ENCODE measurements around the gene ZKSCAN1. TPM values are rescaled to one million over a fixed set of nuclear protein-coding genes. Genes with fewer than 3 reads are reported as not detected.

The ZKSCAN1 gene
- total RNA-seq, 4 donors from 2014 or later: 35.0 to 65.2 (median 50.4) TPM

DNA sequence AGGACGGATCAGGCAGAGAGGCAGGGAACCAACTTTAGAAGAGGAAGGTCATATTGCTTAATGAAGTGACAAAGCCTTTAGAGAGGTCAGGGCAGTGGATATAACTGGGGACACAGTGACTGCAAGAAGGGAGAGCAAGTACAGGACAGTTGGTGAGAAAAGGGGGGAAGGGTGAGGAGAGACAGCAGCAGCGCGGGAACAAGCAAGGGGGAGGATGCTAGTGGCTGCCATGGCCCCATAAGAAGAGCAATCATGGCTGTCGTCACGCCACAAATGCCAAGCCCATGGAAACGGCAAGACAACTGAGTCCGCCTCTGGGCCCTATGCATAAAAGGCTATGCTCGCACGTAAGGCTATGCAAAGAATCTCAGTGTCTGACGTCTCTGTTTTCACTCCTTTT, 57.1 kb downstream of the ZKSCAN1 start:
- WGBS, 2 donors: 96 to 98% methylated on average over 10 of the region's 10 CpGs
- intact Hi-C loops (cut with DNase I; ENCODE audit: low total_unique reads): no loop called here
- no peak for TF ChIP-seq POLR2A (IDR thresholded peaks at IDR 0.05)
- TF ChIP-seq, protein P1, sequence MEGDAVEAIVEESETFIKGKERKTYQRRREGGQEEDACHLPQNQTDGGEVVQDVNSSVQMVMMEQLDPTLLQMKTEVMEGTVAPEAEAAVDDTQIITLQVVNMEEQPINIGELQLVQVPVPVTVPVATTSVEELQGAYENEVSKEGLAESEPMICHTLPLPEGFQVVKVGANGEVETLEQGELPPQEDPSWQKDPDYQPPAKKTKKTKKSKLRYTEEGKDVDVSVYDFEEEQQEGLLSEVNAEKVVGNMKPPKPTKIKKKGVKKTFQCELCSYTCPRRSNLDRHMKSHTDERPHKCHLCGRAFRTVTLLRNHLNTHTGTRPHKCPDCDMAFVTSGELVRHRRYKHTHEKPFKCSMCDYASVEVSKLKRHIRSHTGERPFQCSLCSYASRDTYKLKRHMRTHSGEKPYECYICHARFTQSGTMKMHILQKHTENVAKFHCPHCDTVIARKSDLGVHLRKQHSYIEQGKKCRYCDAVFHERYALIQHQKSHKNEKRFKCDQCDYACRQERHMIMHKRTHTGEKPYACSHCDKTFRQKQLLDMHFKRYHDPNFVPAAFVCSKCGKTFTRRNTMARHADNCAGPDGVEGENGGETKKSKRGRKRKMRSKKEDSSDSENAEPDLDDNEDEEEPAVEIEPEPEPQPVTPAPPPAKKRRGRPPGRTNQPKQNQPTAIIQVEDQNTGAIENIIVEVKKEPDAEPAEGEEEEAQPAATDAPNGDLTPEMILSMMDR (IDR thresholded peaks at IDR 0.05): no peak
- DNase-seq (ENCODE audit: low spot score in 2 of 2): no peak
- no peak overlapping the region for H3K4me3 ChIP-seq (ENCODE audit: low read depth, poor library complexity, severe bottlenecking)

DNA sequence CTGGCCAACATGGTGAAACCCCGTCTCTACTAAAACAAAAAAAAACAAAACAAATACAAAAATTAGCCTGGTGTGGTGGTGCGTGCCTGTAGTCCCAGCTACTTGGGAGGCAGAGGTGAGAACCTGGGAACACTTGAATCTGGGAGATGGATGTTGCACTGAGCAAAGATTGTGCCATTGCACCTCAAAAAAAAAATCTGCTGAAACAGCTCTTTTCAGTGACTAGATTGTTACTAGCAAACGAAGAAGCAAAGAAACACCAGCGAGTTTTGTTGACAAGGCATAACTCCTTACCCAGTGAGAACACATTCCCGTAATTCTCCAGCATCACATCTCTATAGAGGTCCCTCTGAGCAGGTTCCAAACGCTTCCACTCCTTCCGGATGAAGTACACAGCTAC, 59.4 kb downstream of the ZKSCAN1 start:
- 92 to 94% methylated on average over 7 of the region's 7 CpGs for WGBS, 2 donors
- no peak overlapping the region for H3K4me3 ChIP-seq (ENCODE audit: low read depth, poor library complexity, severe bottlenecking)
- no peak for DNase-seq (ENCODE audit: low spot score in 2 of 2)
- TF ChIP-seq POLR2A (IDR thresholded peaks at IDR 0.05): no peak
- TF ChIP-seq, protein P1 (IDR thresholded peaks at IDR 0.05): no peak
- intact Hi-C loops (cut with DNase I; ENCODE audit: low total_unique reads): no loop called here

DNA sequence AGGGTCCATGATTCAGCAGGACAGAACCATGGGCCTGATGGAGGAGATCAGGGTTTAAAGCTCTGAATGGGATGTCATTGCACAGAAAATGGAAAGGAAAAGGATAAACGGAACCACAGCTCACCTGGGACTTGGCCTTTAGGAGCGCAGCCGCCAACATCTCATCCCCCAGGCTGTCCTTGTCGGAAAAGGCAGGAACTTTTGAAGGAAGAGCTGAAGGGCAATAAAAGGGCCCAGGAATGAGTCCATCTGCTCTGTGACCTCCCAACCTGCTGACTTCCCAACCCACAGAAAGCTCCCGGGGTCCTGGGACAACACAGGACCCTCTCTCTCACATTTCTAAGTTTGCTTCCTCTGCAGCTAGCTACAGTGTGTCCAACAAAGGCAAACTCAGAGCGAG, 60.0 kb downstream of the ZKSCAN1 start:
- intact Hi-C loops (cut with DNase I; ENCODE audit: low total_unique reads): no loop called here
- WGBS, 2 donors: 93 to 97% methylated on average over 6 of the region's 6 CpGs
- H3K4me3 ChIP-seq (ENCODE audit: low read depth, poor library complexity, severe bottlenecking): no peak overlapping the region
- TF ChIP-seq, protein P1 (IDR thresholded peaks at IDR 0.05): no peak
- TF ChIP-seq POLR2A (IDR thresholded peaks at IDR 0.05): no peak
- DNase-seq (ENCODE audit: low spot score in 2 of 2): no peak

DNA sequence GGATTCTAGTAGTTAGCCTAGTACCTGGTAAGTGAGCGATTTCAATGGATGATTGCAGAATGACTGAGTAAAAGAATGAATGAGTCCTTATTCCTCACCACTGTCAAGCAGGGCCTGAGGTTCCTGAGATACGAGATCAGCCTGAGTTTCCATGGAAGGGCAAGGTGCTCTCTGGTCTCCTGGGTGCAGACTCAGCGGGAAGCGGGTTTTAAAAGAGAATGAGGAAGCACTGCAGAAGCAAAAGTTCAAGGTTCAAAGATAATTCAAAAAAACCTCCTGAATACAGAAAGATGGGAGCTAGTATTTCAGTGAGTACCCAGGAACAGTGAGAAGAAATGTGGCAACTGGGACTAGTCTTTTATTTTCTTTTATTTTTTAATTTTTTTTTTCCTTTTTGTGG, 61.8 kb downstream of the ZKSCAN1 start:
- no peak overlapping the region for H3K4me3 ChIP-seq (ENCODE audit: low read depth, poor library complexity, severe bottlenecking)
- intact Hi-C loops (cut with DNase I; ENCODE audit: low total_unique reads): no loop called here
- WGBS, 2 donors: 93 to 99% methylated on average over 4 of the region's 4 CpGs
- no peak for DNase-seq (ENCODE audit: low spot score in 2 of 2)
- TF ChIP-seq POLR2A (IDR thresholded peaks at IDR 0.05): no peak
- TF ChIP-seq, protein P1 (IDR thresholded peaks at IDR 0.05): no peak

DNA sequence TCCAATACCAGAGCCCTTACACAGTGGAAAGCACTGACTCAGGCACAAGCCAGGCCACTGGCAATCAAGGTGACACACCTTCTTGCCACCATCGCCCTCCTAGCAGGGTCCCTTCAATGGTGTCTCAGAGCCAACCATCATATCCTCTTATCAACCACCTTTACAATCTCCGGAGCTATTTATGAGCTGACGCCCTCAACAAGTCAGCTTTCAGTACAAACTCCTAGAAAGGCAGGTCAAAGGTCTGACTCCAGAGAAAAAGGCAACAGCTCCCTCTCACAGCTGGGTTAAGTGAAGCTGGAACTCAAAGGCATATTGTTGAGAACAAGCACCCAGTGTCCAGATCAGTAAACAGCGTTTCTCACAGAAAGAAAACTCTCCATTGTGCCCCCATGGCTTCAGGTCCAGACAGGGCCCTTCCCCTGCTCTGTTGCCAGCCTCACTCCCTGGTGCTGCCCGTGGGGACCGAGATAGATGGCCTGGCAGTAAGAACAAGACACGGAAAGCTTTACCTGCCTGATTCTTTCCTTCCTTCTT, 63.7 kb downstream of the ZKSCAN1 start:
- 66 to 75% methylated on average over 7 of the region's 7 CpGs for WGBS, 2 donors
- TF ChIP-seq POLR2A (IDR thresholded peaks at IDR 0.05): no peak
- TF ChIP-seq, protein P1 (IDR thresholded peaks at IDR 0.05): no peak
- intact Hi-C loops (cut with DNase I; ENCODE audit: low total_unique reads): no loop called here
- H3K4me3 ChIP-seq (ENCODE audit: low read depth, poor library complexity, severe bottlenecking): no peak overlapping the region
- no peak for DNase-seq (ENCODE audit: low spot score in 2 of 2)

DNA sequence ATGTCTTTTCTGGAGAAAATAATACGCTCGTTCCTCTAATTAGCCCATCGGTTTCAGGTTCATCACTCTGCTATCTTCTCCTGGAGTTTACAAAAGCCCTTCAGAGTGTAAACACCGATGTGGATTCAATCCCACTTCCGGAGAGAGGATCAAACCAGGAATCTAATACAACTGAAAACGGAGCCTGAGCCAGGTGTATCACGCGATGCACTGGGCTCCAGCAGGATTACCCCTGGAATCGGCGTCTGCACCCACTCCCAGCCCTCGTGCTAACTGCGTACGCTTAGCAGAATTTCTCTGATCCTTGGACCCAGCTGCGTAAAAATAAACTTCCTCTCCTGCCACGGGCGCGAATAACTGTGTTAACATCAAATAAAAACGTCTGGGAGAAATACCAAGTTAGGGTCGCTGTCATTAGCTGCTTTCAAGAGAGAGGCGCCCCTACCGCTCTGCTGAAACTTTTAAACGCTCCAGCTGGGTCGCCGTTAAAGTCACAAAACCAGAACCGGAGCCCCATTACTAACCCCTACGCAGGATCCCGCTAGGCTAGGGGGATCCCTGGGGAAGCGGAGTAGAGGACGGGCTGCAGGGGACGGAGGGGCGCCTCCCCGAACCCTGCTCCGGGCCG, 65.6 kb downstream of the ZKSCAN1 start:
- peak overlapping the region; percentile 73 for H3K4me3 ChIP-seq (ENCODE audit: low read depth, poor library complexity, severe bottlenecking)
- TF ChIP-seq, protein P1 (IDR thresholded peaks at IDR 0.05): no peak
- TF ChIP-seq POLR2A (IDR thresholded peaks at IDR 0.05): no peak
- intact Hi-C loops (cut with DNase I; ENCODE audit: low total_unique reads): no loop called here
- no peak for DNase-seq (ENCODE audit: low spot score in 2 of 2)
- WGBS, 2 donors: 1% methylated on average over 34 of the region's 34 CpGs
